ENCODE data around the gene RTP2. TPM values are rescaled to one million over a fixed set of nuclear protein-coding genes. Genes with fewer than 3 reads are reported as not detected.
"Not testable (repeated sequence)": the region's sequence is repeated elsewhere in the genome, so short reads cannot be mapped to it uniquely, and the experiment has no call there.

RTP2 gene
- total RNA-seq, 4 donors from 2014 or later = not detected

- WGBS, 2 donors = 70 to 78% methylated on average over 2 of the region's 2 CpGs
- TF ChIP-seq, protein P1, sequence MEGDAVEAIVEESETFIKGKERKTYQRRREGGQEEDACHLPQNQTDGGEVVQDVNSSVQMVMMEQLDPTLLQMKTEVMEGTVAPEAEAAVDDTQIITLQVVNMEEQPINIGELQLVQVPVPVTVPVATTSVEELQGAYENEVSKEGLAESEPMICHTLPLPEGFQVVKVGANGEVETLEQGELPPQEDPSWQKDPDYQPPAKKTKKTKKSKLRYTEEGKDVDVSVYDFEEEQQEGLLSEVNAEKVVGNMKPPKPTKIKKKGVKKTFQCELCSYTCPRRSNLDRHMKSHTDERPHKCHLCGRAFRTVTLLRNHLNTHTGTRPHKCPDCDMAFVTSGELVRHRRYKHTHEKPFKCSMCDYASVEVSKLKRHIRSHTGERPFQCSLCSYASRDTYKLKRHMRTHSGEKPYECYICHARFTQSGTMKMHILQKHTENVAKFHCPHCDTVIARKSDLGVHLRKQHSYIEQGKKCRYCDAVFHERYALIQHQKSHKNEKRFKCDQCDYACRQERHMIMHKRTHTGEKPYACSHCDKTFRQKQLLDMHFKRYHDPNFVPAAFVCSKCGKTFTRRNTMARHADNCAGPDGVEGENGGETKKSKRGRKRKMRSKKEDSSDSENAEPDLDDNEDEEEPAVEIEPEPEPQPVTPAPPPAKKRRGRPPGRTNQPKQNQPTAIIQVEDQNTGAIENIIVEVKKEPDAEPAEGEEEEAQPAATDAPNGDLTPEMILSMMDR (IDR thresholded peaks at IDR 0.05) = no peak
- no peak for TF ChIP-seq POLR2A (IDR thresholded peaks at IDR 0.05)
- H3K27ac ChIP-seq = no peak overlapping the region
- no peaks in the 10 kb centered on the region for H3K27me3 ChIP-seq
- intact Hi-C loops (cut with DNase I) = no loop called here
- no peak overlapping the region for H3K4me3 ChIP-seq (replicated peaks in 1 of 3)
- no peaks in the 10 kb centered on the region for H3K36me3 ChIP-seq
- H3K4me1 ChIP-seq = no peaks in the 10 kb centered on the region
- DNase-seq = no peak
- H3K9me3 ChIP-seq = no peaks in the 10 kb centered on the region
Observed at GRCh38 chr3:187684880-187685279, 17.5 kb downstream of the RTP2 start.

DNA sequence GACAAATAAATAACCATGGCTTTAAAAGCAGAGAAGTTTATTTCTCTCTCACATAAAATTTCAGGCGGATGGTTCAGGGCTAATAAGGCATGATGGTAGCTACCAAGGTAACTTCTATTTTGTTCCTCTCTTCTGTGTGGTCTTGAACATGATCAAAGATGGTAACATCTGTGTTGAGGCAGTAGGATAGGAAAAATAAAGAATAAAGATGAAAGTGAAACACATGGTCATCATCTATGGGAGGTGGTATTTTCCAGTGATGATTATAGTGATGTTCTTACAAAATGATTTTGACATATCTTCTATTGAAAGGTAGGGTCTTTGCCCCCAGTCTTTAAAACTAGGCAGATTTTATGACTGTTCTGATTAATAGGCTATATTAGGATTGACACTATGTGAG is 17.9 kb downstream of the RTP2 start:
- Histone ChIP-seq H3K4me1 (no peaks in the 10 kb centered on the region), H3K4me3 (replicated peaks in 1 of 3) (no peak overlapping the region), H3K36me3 (no peaks in the 10 kb centered on the region), H3K9me3 (no peaks in the 10 kb centered on the region), H3K27ac (no peak overlapping the region), H3K27me3 (no peaks in the 10 kb centered on the region)
- WGBS, 2 donors = 92 to 100% methylated on average over 1 of the region's 1 CpG
- intact Hi-C loops (cut with DNase I) = no loop called here
- no peak for TF ChIP-seq POLR2A (IDR thresholded peaks at IDR 0.05)
- TF ChIP-seq, protein P1 (IDR thresholded peaks at IDR 0.05) = no peak
- no peak for DNase-seq

DNA sequence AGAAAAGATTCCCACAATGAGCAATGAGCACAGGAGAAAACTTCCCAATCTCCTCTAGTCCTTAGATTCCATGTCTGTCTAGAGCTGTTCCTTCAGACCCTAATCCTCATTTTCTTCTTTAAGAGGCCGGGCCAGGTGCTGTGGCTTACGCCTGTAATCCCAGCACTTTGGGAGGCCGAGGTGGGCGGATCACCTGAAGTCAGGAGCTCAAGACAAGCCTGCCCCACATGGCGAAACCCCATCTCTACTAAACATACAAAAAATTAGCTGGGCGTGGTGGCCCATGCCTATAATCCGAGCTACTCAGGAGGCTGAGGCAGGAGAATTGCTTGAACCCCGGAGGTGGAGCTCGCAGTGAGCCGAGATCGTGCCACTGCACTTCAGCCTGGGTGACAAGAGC is 20.6 kb downstream of the RTP2 start:
- H3K27ac ChIP-seq; intact Hi-C loops (cut with DNase I); H3K9me3 ChIP-seq; H3K27me3 ChIP-seq; H3K4me1 ChIP-seq; H3K4me3 ChIP-seq (replicated peaks in 1 of 3); DNase-seq; H3K36me3 ChIP-seq: not testable (repeated sequence)
- 75 to 81% methylated on average over 11 of the region's 11 CpGs for WGBS, 2 donors

- DNase-seq = peak; percentile 76 to 82
- intact Hi-C loops (cut with DNase I) = loop anchor here (2.0 to 10.0 kb wide), 2 partner anchors 361 to 455 kb away; no protein-coding TSS in a partner anchor
Observed at GRCh38 chr3:187679638-187680396, 22.5 kb downstream of the RTP2 start.

DNA sequence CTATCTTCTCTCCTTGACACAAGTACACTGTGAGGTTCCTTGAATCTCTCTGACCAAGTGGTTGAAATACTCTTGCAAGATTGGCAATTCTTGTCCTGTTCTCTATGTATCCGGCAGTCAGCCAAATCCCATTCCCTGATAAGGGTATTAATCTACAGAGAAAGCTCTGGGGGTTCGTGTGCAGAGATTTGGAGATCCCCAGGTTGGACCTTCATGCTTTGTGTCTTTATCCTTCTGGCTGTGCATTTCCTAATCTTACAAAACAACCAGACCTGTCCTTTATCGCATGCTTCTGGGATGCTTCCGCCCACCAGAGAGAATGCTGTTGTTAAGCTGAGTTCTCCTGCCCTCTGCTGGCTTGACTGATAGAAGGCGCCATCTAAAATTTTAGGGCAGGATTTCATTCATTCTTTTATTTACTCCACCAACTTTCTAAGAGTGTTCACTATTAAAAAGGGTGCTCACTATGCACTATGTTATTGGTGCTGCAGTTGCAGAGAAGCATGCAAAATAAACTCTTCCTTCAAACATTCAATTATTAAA is 23.6 kb downstream of the RTP2 start:
- no peaks in the 10 kb centered on the region for H3K27me3 ChIP-seq
- intact Hi-C loops (cut with DNase I) = loop anchor here (2.0 to 10.0 kb wide), 2 partner anchors 360 to 454 kb away; no protein-coding TSS in a partner anchor
- H3K4me3 ChIP-seq (replicated peaks in 1 of 3) = no peak overlapping the region
- peak; percentile 24 to 39 for DNase-seq
- WGBS, 2 donors = 20 to 22% methylated on average over 5 of the region's 5 CpGs
- no peak overlapping the region for H3K27ac ChIP-seq
- H3K36me3 ChIP-seq = no peaks in the 10 kb centered on the region
- no peaks in the 10 kb centered on the region for H3K4me1 ChIP-seq
- no peaks in the 10 kb centered on the region for H3K9me3 ChIP-seq
- TF ChIP-seq, protein P1 (IDR thresholded peaks at IDR 0.05) = peak in 3 of 6 experiments; percentile 48 to 67 (median 59)
- no peak for TF ChIP-seq POLR2A (IDR thresholded peaks at IDR 0.05)

More at GRCh38 chr3:187679638-187680396, 22.5 kb downstream of the RTP2 start:
- no peaks in the 10 kb centered on the region for H3K4me1 ChIP-seq
- H3K27ac ChIP-seq = no peak overlapping the region
- H3K4me3 ChIP-seq (replicated peaks in 1 of 3) = no peak overlapping the region
- H3K36me3 ChIP-seq = no peaks in the 10 kb centered on the region
- no peaks in the 10 kb centered on the region for H3K9me3 ChIP-seq
- H3K27me3 ChIP-seq = no peaks in the 10 kb centered on the region
- no peak for TF ChIP-seq POLR2A (IDR thresholded peaks at IDR 0.05)
- TF ChIP-seq, protein P1 (IDR thresholded peaks at IDR 0.05) = peak; percentile 81 to 99 (median 89)
- WGBS, 2 donors = 27 to 28% methylated on average over 7 of the region's 7 CpGs

All from thyroid gland (tissue), 4 donors.